ENCODE data around the gene NLGN4X.

The NLGN4X gene

DNA sequence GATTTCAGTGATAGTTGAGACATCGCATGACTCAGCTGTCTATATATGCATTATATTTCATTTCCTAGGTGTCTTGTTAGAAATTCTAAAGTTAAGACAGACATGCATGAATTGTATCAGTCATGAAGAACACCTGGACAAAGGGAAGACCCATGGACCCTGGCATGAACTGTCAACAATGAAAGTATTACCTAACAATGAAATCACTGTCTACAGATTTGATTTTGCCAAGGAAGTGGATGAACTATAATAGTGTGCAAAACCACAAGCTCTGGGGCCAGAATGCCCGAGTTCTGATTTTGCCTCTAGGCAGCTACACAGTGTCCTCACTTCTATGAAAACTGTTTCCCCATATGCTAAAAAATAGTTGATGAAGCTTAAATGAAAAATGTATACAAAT is 386.1 kb downstream of the NLGN4X start:
- DNase-seq = no peak
